ENCODE results near the gene SFT2D1. TPM values are rescaled to one million over a fixed set of nuclear protein-coding genes. Genes with fewer than 3 reads are reported as not detected.

Gene SFT2D1
- total RNA-seq, 1 experiment from 2014 or later = 40.2 TPM

DNA sequence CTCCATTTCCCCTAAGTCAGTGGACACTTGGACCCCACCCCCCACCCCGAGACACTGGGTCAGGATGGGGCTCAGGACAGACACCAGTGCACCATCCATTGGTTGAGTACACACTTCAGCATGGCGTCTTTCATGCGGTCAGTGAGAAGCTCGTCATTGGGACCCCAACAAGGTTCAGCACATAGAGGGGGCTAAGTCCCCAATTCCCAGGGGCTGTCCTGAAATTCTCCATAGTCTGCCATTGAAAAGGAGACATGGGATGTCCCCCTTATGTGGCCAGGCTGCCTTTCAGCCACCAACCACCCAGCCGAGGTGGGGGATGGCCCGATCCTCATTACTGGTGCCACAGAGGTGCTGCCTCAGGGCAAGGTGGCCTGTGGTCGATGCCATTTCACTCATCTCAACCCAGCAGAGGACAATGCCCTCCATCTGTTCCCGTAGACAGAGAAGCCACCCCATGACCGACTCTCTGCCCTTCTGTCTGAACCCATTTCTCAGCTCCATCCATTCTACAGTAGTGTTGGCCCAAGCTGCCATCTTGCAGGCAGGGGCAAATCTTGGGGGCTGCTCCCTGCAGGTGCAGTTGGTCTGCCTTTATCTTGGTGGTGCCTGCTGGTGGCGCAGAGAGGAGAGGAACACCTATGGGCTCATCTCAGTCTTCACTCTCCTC lies 71.5 kb downstream of the SFT2D1 start:
- Histone ChIP-seq H2BK12ac (ENCODE audit: insufficient read length, low read depth, low read length) (no peak overlapping the region), H3K18ac (ENCODE audit: insufficient read length, low read depth, low read length) (no peak overlapping the region), H3K14ac (ENCODE audit: insufficient read depth, low read length) (no peak overlapping the region; the same call in 1 of the 2 replicates), H3T11ph (ENCODE audit: low read length) (no peak overlapping the region), H3K23ac (ENCODE audit: insufficient read length, low read depth, low read length) (no peak overlapping the region), H4K5ac (ENCODE audit: insufficient read length, low read depth, low read length) (no peak overlapping the region), H2AFZ (ENCODE audit: low read length) (no peak overlapping the region), H2BK15ac (ENCODE audit: low read depth, low read length) (no peak overlapping the region), H3K4me1 (ENCODE audit: insufficient read depth, low read length) (no peaks in the 10 kb centered on the region), H3K79me2 (ENCODE audit: insufficient read depth, low read length) (no peaks in the 10 kb centered on the region), H4K20me1 (ENCODE audit: control insufficient read depth, insufficient read depth, insufficient read length) (no peaks in the 10 kb centered on the region), H3K4ac (ENCODE audit: low read depth, low read length) (no peak overlapping the region), H2BK5ac (ENCODE audit: insufficient read length, low read length) (no peak overlapping the region), H4K8ac (replicated peaks; ENCODE audit: insufficient read length, low read depth, low read length) (no peak overlapping the region), H3K9me3 (ENCODE audit: control insufficient read depth, low read depth, low read length) (no peaks in the 10 kb centered on the region), H3K9ac (ENCODE audit: extremely low read depth, insufficient read length, low read length) (no peak overlapping the region), H3K23me2 (ENCODE audit: insufficient read length, low read depth, low read length, poor library complexity, severe bottlenecking) (no peaks in the 10 kb centered on the region), H3K56ac (ENCODE audit: insufficient read length, low read depth, low read length) (no peak overlapping the region), H3K27ac (ENCODE audit: insufficient read length, low read depth, low read length) (no peak overlapping the region), H3K79me1 (ENCODE audit: insufficient read depth, low read depth, low read length, poor library complexity, severe bottlenecking) (no peaks in the 10 kb centered on the region), H2AK5ac (ENCODE audit: insufficient read length, low read length) (no peak overlapping the region), H2BK20ac (ENCODE audit: low read depth, low read length, poor library complexity, severe bottlenecking) (no peak overlapping the region), H3K4me2 (ENCODE audit: insufficient read depth, insufficient read length, low read length) (no peak overlapping the region), H3K27me3 (ENCODE audit: insufficient read depth, low read length) (peaks cover 2% of the 10 kb centered on the region; the same call in 1 of the 2 replicates), H4K91ac (ENCODE audit: insufficient read length, low read depth, low read length) (no peak overlapping the region), H2BK120ac (ENCODE audit: low read depth, low read length, poor library complexity, severe bottlenecking) (no peak overlapping the region)
- H3K36me3 Mint-ChIP-seq (ENCODE audit: insufficient read depth in 1 of 3, low read depth in 3 of 3) = no peaks in the 10 kb centered on the region
- no peak overlapping the region for H3K4me3 Mint-ChIP-seq
- H3K9me3 Mint-ChIP-seq = no peaks in the 10 kb centered on the region; a peak in 1 of 5 replicates
- no peak overlapping the region; a peak in 1 of 7 replicates for H3K27ac Mint-ChIP-seq
- H3K4me1 Mint-ChIP-seq = peaks cover 12 to 14% of the 10 kb centered on the region in 2 experiments
- peaks cover 75% of the 10 kb centered on the region for H3K27me3 Mint-ChIP-seq (ENCODE audit: low read depth)
- no peak for DNase-seq
- TF ChIP-seq, protein P1, sequence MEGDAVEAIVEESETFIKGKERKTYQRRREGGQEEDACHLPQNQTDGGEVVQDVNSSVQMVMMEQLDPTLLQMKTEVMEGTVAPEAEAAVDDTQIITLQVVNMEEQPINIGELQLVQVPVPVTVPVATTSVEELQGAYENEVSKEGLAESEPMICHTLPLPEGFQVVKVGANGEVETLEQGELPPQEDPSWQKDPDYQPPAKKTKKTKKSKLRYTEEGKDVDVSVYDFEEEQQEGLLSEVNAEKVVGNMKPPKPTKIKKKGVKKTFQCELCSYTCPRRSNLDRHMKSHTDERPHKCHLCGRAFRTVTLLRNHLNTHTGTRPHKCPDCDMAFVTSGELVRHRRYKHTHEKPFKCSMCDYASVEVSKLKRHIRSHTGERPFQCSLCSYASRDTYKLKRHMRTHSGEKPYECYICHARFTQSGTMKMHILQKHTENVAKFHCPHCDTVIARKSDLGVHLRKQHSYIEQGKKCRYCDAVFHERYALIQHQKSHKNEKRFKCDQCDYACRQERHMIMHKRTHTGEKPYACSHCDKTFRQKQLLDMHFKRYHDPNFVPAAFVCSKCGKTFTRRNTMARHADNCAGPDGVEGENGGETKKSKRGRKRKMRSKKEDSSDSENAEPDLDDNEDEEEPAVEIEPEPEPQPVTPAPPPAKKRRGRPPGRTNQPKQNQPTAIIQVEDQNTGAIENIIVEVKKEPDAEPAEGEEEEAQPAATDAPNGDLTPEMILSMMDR (conservative IDR thresholded peaks at IDR 0.05) = no peak
- no CpG with 5 or more reads among the region's 10 CpGs for WGBS (ENCODE audit: extremely low coverage, insufficient read length, low lambda C conversion rate)

Other genes starting within 250 kb of the SFT2D1 start
- 0.31 and 0.48 TPM in 2 replicates for gene TBXT, start 174.7 kb downstream of the SFT2D1 start, total RNA-seq (2021)
- gene PRR18, start 34.2 kb downstream of the SFT2D1 start, total RNA-seq (2021) = 0.11 TPM in 1 of 2 replicates, not detected in the other
- gene MPC1, start 40.4 kb upstream of the SFT2D1 start, total RNA-seq (2021) = 9.7 and 10.0 TPM in 2 replicates
- gene RAMACL, start 244.1 kb upstream of the SFT2D1 start, total RNA-seq (2021) = 0.28 and 0.29 TPM in 2 replicates